Measurements from ENCODE around the gene TBX1. TPM values are rescaled to one million over a fixed set of nuclear protein-coding genes. Genes with fewer than 3 reads are reported as not detected.

TBX1 gene
- total and polyA plus RNA-seq, 2 of the 8 experiments (the other 6 are each of a cell fraction or from before 2014, with no cell fraction given), result 0.28 TPM; not detected in 1

DNA sequence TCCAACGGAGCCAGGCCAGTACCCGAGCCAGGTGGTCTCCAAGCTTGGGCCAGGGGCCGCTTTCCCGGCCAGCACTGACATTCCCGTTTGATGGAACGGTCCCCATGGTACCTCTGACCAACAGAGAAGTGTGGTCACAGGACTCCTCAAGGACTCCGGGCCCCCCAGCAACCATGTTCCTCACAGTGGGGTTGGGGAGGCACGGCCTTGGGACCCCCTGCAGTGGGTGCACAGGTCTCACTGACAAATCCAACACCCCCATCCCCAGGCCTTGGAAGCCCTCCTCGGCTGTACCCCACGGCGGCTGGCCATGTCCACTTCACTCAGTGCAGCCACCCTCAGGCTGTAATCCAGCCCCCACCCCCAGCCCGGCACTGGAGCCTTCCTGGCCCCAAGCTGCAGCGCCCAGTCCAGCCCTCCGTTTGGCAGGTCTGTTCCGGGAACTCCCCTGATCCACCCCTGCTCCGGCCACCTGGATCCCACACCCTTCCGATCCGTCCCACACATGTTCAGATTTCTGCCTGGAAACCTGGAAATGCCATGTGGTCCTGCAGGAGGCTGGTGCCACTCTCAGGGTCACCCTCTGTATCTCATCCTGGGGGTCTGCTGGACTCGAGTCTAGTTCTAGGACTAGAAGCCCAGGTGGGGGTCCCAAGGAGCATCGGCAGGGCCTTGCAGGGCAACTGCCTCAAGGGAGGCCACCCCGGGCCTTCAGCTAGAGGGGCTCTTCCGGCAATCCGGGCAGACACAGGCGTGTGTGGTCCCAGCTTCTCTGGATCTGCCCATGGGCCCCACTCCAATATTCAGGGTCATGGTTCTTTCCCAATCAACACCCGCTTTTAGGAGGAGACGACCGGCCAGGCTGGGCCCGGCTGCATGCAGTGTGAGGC, 26.6 kb downstream of the TBX1 start:
- Histone ChIP-seq H3K23me2 (ENCODE audit: low read depth, low read length) (no peaks in the 10 kb centered on the region), H4K8ac (ENCODE audit: extremely low read depth, insufficient read depth, low read length) (no peak overlapping the region), H2BK20ac (ENCODE audit: low read length) (no peak overlapping the region), H2BK5ac (ENCODE audit: low read depth, low read length) (no peak overlapping the region; the same call in 1 of the 2 replicates), H3K4me2 (ENCODE audit: insufficient read depth in 1 of 2, low read depth in 2 of 2, low read length in 2 of 2) (no peak overlapping the region), H3K4me3 (ENCODE audit: extremely low read depth in 1 of 4, insufficient read depth in 2 of 4, low read depth in 3 of 4, low read length in 4 of 4) (no peak overlapping the region), H2AK5ac (ENCODE audit: low read depth, low read length) (no peak overlapping the region), H3K14ac (ENCODE audit: insufficient read length) (no peak overlapping the region), H3K56ac (replicated peaks; ENCODE audit: insufficient read length, low read depth, low read length) (no peak overlapping the region), H3K27me3 (replicated peaks in 1 of 4; ENCODE audit: control insufficient read depth in 3 of 4, extremely low read depth in 1 of 4, insufficient read depth in 3 of 4, low read length in 3 of 4) (peaks cover 0 to 2% (median 0%) of the 10 kb centered on the region in 4 experiments; a peak in 1 of 7 replicates), H2BK12ac (ENCODE audit: low read depth, low read length) (no peak overlapping the region), H4K91ac (replicated peaks; ENCODE audit: insufficient read length, low read length) (no peak overlapping the region), H3K36me3 (ENCODE audit: control insufficient read depth in 2 of 4, insufficient read depth in 4 of 4, low read length in 3 of 4) (no peaks in the 10 kb centered on the region), H4K5ac (ENCODE audit: insufficient read length, low read depth, low read length) (no peak overlapping the region), H3K79me2 (ENCODE audit: control insufficient read depth in 1 of 2, insufficient read depth in 2 of 2, low read length in 2 of 2) (no peaks in the 10 kb centered on the region), H2BK15ac (ENCODE audit: low read length) (no peak overlapping the region), H3K23ac (ENCODE audit: insufficient read length) (no peak overlapping the region), H3K27ac (ENCODE audit: low read depth, low read length) (no peak overlapping the region), H3K4me1 (replicated peaks in 1 of 4; ENCODE audit: control insufficient read depth in 3 of 4, insufficient read depth in 4 of 4, low read length in 3 of 4) (peaks cover 0 to 9% (median 0%) of the 10 kb centered on the region in 4 experiments; a peak in 2 of 7 replicates), H2BK120ac (replicated peaks; ENCODE audit: low read depth, low read length) (no peak overlapping the region), H2AFZ (ENCODE audit: low read length) (no peak overlapping the region), H4K20me1 (replicated peaks in 1 of 2; ENCODE audit: control insufficient read depth in 1 of 2, insufficient read depth in 2 of 2, low read length in 2 of 2) (peaks cover 0 to 9% of the 10 kb centered on the region in 2 experiments), H3K9me3 (ENCODE audit: insufficient read depth in 2 of 2, low read depth in 1 of 2, low read length in 1 of 2) (no peaks in the 10 kb centered on the region), H3K18ac (ENCODE audit: extremely low read depth, low read length) (no peak overlapping the region), H3K4ac (replicated peaks; ENCODE audit: insufficient read length, low read depth, low read length) (no peak overlapping the region), H3K9ac (replicated peaks in 1 of 4; ENCODE audit: extremely low read depth in 1 of 4, low read depth in 3 of 4, low read length in 3 of 4) (no peak overlapping the region), H3K79me1 (ENCODE audit: low read depth, low read length) (no peaks in the 10 kb centered on the region)
- no peak for DNase-seq (ENCODE audit: low read depth in 1 of 2, low spot score in 2 of 2)
- FAIRE-seq, result no peak
- 89% methylated on average over 26 of the region's 28 CpGs; no CpG with 5 or more reads in 1 of the 2 experiments for WGBS, 2 experiments (ENCODE audit: extremely low coverage in 1 of 2, insufficient coverage in 1 of 2, insufficient read length in 1 of 2, insufficient replicate concordance in 2 of 2, low coverage in 1 of 2, low lambda C conversion rate in 2 of 2, missing lambda C conversion rate in 1 of 2)
- TF ChIP-seq SIRT6 (IDR thresholded peaks at IDR 0.05; ENCODE audit: low read length) (no peak), HDAC2 (IDR thresholded peaks at IDR 0.05; ENCODE audit: borderline replicate concordance in 1 of 2, low read depth in 2 of 2, low read length in 2 of 2) (no peak), TEAD4 (IDR thresholded peaks at IDR 0.05; ENCODE audit: low read depth, low read length) (no peak), RFX5 (IDR thresholded peaks at IDR 0.05; ENCODE audit: borderline replicate concordance, low read depth, low read length) (no peak)
- TF ChIP-seq, protein P1, sequence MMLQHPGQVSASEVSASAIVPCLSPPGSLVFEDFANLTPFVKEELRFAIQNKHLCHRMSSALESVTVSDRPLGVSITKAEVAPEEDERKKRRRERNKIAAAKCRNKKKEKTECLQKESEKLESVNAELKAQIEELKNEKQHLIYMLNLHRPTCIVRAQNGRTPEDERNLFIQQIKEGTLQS (IDR thresholded peaks at IDR 0.05; ENCODE audit: insufficient read depth, low read depth, low read length), result no peak
- ChIA-PET POLR2A (ENCODE audit: partially characterized antibody) (interaction anchor here (0.8 to 1.1 kb wide), 2 partner anchors 10 to 118 kb away, joined by 3 read pairs; no protein-coding TSS in a partner anchor), CTCF (ENCODE audit: partially characterized antibody) (interaction anchor here (1.0 to 3.7 kb wide), 3 partner anchors 13 to 161 kb away, joined by 3 to 20 read pairs (median 5); no protein-coding TSS in a partner anchor)
